ENCODE data around the gene THADA. TPM values are rescaled to one million over a fixed set of nuclear protein-coding genes. Genes with fewer than 3 reads are reported as not detected.

THADA gene
- total RNA-seq, 4 donors from 2014 or later, result 49.9 to 90.2 (median 65.2) TPM

DNA sequence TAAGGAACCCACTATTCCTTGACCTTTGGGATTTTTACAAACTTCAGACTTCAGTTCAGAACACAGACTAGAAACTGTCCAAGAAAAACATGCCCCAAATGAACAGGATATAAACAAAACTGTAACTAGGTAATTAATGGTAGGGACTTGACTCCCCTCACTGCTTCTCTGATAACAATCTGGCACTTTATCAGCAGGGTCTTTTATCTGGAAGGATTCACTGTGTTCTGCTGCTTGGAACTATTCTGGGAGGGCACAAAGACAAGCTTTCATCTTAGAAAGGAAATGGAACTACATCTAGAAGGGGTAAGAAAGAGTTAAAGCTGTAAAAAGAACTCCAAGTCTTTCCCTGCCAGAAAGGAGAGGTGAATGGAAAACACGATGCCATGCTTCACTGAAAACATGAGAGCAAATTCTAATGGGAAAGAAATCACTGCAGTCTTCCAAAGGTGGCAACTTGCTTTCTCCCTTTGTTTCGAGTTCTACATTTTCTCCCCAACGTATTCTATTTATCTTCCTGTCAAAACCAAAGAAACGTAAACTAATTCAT is 181.2 kb downstream of the THADA start:
- peak overlapping the region; percentile 92 to 94 (median 92) for H3K27ac ChIP-seq
- 21 to 31% methylated on average over 4 of the region's 4 CpGs for WGBS, 2 donors
- peak in 1 of 2 donors; percentile 45 for TF ChIP-seq POLR2A (IDR thresholded peaks at IDR 0.05)
- TF ChIP-seq, protein P1, sequence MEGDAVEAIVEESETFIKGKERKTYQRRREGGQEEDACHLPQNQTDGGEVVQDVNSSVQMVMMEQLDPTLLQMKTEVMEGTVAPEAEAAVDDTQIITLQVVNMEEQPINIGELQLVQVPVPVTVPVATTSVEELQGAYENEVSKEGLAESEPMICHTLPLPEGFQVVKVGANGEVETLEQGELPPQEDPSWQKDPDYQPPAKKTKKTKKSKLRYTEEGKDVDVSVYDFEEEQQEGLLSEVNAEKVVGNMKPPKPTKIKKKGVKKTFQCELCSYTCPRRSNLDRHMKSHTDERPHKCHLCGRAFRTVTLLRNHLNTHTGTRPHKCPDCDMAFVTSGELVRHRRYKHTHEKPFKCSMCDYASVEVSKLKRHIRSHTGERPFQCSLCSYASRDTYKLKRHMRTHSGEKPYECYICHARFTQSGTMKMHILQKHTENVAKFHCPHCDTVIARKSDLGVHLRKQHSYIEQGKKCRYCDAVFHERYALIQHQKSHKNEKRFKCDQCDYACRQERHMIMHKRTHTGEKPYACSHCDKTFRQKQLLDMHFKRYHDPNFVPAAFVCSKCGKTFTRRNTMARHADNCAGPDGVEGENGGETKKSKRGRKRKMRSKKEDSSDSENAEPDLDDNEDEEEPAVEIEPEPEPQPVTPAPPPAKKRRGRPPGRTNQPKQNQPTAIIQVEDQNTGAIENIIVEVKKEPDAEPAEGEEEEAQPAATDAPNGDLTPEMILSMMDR (IDR thresholded peaks at IDR 0.05), result no peak
- peak; percentile 22 to 32 for DNase-seq
- intact Hi-C loops (cut with DNase I), result no loop called here
- H3K9me3 ChIP-seq, result no peaks in the 10 kb centered on the region
- H3K4me3 ChIP-seq (replicated peaks in 1 of 3), result no peak overlapping the region
- H3K27me3 ChIP-seq, result no peaks in the 10 kb centered on the region
- no peaks in the 10 kb centered on the region for H3K36me3 ChIP-seq
- H3K4me1 ChIP-seq, result peaks cover 66 to 84% of the 10 kb centered on the region in 2 donors

GRCh38 chr2:43414033-43414432 is 181.8 kb downstream of the THADA start:
- intact Hi-C loops (cut with DNase I), result no loop called here
- TF ChIP-seq POLR2A (IDR thresholded peaks at IDR 0.05), result no peak
- TF ChIP-seq, protein P1 (IDR thresholded peaks at IDR 0.05), result no peak
- H3K4me1 ChIP-seq, result peaks cover 63 to 80% of the 10 kb centered on the region in 2 donors
- peak overlapping the region; percentile 92 to 94 (median 92) for H3K27ac ChIP-seq
- no peak for DNase-seq
- H3K27me3 ChIP-seq, result no peaks in the 10 kb centered on the region
- H3K9me3 ChIP-seq, result no peaks in the 10 kb centered on the region
- no peak overlapping the region for H3K4me3 ChIP-seq (replicated peaks in 1 of 3)
- WGBS, 2 donors, result 90 to 93% methylated on average over 2 of the region's 2 CpGs
- H3K36me3 ChIP-seq, result no peaks in the 10 kb centered on the region

DNA sequence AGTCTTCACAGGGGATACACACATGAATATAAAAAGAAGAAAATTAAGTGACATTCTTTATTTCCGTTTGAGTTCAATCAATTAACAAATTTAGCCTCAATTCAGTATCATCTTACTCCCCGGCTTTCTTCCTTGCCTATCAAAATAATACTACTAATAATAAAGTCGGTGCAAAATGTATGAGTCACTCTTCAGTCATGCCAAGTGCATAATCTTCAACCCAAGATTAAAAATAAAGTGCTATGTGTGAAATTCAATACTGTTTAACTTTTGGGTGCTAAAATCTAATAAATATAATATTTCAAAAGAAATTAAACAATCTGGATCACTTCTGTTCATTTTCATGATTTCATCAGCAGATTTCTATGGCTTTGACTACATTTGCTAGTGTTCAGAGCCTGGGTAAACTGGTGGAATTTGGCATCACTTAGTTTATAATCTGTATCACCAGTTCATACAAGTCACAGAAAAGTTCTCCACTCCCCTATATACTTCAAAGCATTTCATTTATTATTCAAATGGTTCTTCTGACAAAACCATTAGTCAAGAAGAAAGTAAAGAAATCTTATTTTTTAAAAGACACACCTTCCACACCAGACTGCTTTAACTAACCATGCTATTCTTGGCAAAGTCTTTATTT is 183.6 kb downstream of the THADA start:
- 19 to 22% methylated on average over 3 of the region's 3 CpGs for WGBS, 2 donors

GRCh38 chr2:43410055-43410604 is 185.7 kb downstream of the THADA start:
- WGBS, 2 donors, result 94 to 98% methylated on average over 6 of the region's 6 CpGs
- H3K4me1 ChIP-seq, result peaks cover 69 to 74% of the 10 kb centered on the region in 2 donors

More for the DNA sequence above, 183.6 kb downstream of the THADA start:
- intact Hi-C loops (cut with DNase I), result no loop called here
- TF ChIP-seq POLR2A (IDR thresholded peaks at IDR 0.05), result no peak
- TF ChIP-seq, protein P1 (IDR thresholded peaks at IDR 0.05), result no peak
- Histone ChIP-seq H3K27me3 (no peaks in the 10 kb centered on the region), H3K4me3 (replicated peaks in 1 of 3) (no peak overlapping the region), H3K27ac (peak overlapping the region; percentile 56 to 92 (median 72)), H3K4me1 (peaks cover 68 to 76% of the 10 kb centered on the region in 2 donors), H3K9me3 (no peaks in the 10 kb centered on the region), H3K36me3 (no peaks in the 10 kb centered on the region)
- no peak for DNase-seq

More at GRCh38 chr2:43410055-43410604, 185.7 kb downstream of the THADA start:
- Histone ChIP-seq H3K27me3 (no peaks in the 10 kb centered on the region), H3K36me3 (no peaks in the 10 kb centered on the region), H3K9me3 (no peaks in the 10 kb centered on the region), H3K27ac (no peak overlapping the region), H3K4me3 (replicated peaks in 1 of 3) (no peak overlapping the region)
- DNase-seq, result no peak
- TF ChIP-seq, protein P1 (IDR thresholded peaks at IDR 0.05), result no peak
- no peak for TF ChIP-seq POLR2A (IDR thresholded peaks at IDR 0.05)
- intact Hi-C loops (cut with DNase I), result no loop called here

Data from thyroid gland (tissue), 4 donors.